OCI-LY3 (cell line): ENCODE measurements around the gene SGK2.

Experiments used
- H2AFZ ChIP-seq: fragments of 200-600, 300-600 bp; shearing (Covaris generic); 2 replicates; pipeline ENCODE4 v1.6.0; 2014; ENCODE audit warnings: antibody characterized with exemption, low read depth, low read length
- H3K27ac ChIP-seq: fragments of 200-600, 300-600 bp; sonication (generic); 2 replicates; pipeline ENCODE4 v1.5.1; 2014; ENCODE audit warnings: mild to moderate bottlenecking, low read length, moderate library complexity, mixed read lengths
- H3K27me3 ChIP-seq: fragments of 200-600, 300-600 bp; sonication (generic); 2 replicates; pipeline ENCODE4 v1.6.1; 2014; ENCODE audit warnings: low read depth, low read length, mixed read lengths
- H3K36me3 ChIP-seq: fragments of 200-600, 300-600 bp; sonication (generic); replicated peaks from 2 replicates; pipeline ENCODE3; 2014; ENCODE audit warnings: low read depth, low read length, mixed read lengths
- H3K4me1 ChIP-seq: fragments of 300-600, 200-600 bp; sonication (generic); 2 replicates; pipeline ENCODE4 v1.6.1; 2014; ENCODE audit warnings: low read length, mixed read lengths
- H3K4me2 ChIP-seq: fragments of 200-600, 300-600 bp; sonication (generic); 2 replicates; pipeline ENCODE4 v1.6.1; 2014; ENCODE audit warnings: low read length, mixed read lengths
- H3K4me3 ChIP-seq: fragments of 300-600, 200-600 bp; sonication (generic); 2 replicates; pipeline ENCODE4 v1.5.1; 2014; ENCODE audit warnings: antibody characterized with exemption, mild to moderate bottlenecking, low read length, moderate library complexity
- H3K79me2 ChIP-seq: fragments of 300-600, 200-600 bp; shearing (Covaris generic); 2 replicates; pipeline ENCODE4 v1.6.1; 2014; ENCODE audit warnings: mild to moderate bottlenecking, low read length, mixed read lengths
- H3K9ac ChIP-seq: fragments of 300-600, 200-600 bp; shearing (Covaris generic); 2 replicates; pipeline ENCODE4 v1.6.0; 2014; ENCODE audit warnings: mild to moderate bottlenecking, low read length, moderate library complexity
- H3K9me3 ChIP-seq: fragments of 200-600, 300-600 bp; shearing (Covaris generic); 2 replicates; pipeline ENCODE4 v1.6.1; 2014; ENCODE audit warnings: low read length, mixed read lengths; ENCODE audit not compliant: insufficient read depth
- H4K20me1 ChIP-seq: fragments of 200-600, 300-600 bp; sonication (generic); 2 replicates; pipeline ENCODE4 v1.6.1; 2016; ENCODE audit warnings: low read length, mixed read lengths; ENCODE audit not compliant: insufficient read depth
- EZH2phosphoT487 ChIP-seq: fragments of 200-600 bp; shearing (Covaris generic); IDR thresholded peaks from 2 replicates; pipeline ENCODE4 v1.6.1; 2018; ENCODE audit warnings: antibody characterized with exemption, mixed run types, low read depth
- TF ChIP-seq, protein P1 (sequence below): fragments of 200-600, 300-600 bp; sonication (generic); IDR thresholded peaks from 2 replicates; pipeline ENCODE4 v1.5.1; 2014; ENCODE audit warnings: antibody characterized with exemption, low read length, low read depth

Gene SGK2

DNA sequence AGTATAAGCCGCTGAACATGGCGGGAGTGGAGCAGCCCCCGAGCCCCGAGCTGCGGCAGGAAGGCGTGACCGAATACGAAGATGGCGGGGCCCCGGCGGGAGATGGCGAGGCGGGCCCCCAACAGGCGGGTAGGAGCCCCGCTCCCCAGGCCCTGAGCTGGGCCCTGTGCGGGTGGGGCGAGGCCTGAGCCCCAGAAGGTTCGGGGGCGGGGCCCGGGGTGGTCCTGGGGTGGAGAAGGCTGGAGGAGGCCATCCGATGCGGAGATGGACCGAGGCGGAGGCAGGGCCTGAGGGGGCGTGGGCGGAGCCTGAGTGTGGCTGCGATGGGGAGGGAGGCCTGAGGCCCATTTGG lies 44.2 kb upstream of the SGK2 start:
- H3K9ac ChIP-seq, result peak overlapping the region; percentile 78
- peaks cover 3% of the 10 kb centered on the region for H3K36me3 ChIP-seq

DNA sequence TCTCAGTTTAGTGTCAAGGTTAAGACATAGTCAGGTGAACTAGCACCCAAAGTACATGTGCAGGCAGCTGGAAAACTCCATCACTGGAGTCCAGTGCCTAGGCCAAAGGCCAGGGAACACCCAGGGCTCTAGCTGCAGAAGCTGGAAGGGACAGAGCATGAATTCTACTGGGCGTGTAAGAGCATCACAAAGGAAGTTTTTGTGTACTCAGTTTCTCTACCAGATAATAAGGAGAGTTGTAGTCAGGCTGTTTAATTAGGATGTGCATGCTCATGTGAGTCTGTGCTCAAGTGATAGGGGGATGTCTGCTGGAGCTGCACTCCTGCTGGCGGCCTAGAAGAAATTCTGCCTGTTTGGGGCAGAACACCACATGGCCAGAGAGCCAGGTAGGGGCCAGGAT lies 43.2 kb upstream of the SGK2 start:
- TF ChIP-seq, protein P1, sequence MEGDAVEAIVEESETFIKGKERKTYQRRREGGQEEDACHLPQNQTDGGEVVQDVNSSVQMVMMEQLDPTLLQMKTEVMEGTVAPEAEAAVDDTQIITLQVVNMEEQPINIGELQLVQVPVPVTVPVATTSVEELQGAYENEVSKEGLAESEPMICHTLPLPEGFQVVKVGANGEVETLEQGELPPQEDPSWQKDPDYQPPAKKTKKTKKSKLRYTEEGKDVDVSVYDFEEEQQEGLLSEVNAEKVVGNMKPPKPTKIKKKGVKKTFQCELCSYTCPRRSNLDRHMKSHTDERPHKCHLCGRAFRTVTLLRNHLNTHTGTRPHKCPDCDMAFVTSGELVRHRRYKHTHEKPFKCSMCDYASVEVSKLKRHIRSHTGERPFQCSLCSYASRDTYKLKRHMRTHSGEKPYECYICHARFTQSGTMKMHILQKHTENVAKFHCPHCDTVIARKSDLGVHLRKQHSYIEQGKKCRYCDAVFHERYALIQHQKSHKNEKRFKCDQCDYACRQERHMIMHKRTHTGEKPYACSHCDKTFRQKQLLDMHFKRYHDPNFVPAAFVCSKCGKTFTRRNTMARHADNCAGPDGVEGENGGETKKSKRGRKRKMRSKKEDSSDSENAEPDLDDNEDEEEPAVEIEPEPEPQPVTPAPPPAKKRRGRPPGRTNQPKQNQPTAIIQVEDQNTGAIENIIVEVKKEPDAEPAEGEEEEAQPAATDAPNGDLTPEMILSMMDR, result no peak
- no peak for TF ChIP-seq EZH2phosphoT487
- Histone ChIP-seq H3K4me3 (peak overlapping the region; percentile 86), H3K27me3 (peaks cover 4% of the 10 kb centered on the region; the same call in 1 of the 2 replicates), H3K36me3 (peaks cover 10% of the 10 kb centered on the region), H3K9ac (no peak overlapping the region), H2AFZ (no peak overlapping the region), H3K27ac (no peak overlapping the region), H3K79me2 (peaks cover 7% of the 10 kb centered on the region), H3K4me1 (0 out of 2 replicates have a peak, but pooled peaks cover 5% of the 10 kb centered on the region), H4K20me1 (no peaks in the 10 kb centered on the region), H3K9me3 (0 out of 2 replicates have a peak, but pooled peaks cover 5% of the 10 kb centered on the region), H3K4me2 (peak overlapping the region; percentile 74)

More for the DNA sequence above, 44.2 kb upstream of the SGK2 start:
- 0 out of 2 replicates have a peak, but pooled peaks cover 5% of the 10 kb centered on the region for H3K4me1 ChIP-seq
- H3K27me3 ChIP-seq, result no peaks in the 10 kb centered on the region
- H3K4me2 ChIP-seq, result peak overlapping the region; percentile 74
- H4K20me1 ChIP-seq, result no peaks in the 10 kb centered on the region
- peak overlapping the region; percentile 43; the same call in 1 of the 2 replicates for H2AFZ ChIP-seq
- H3K9me3 ChIP-seq, result no peaks in the 10 kb centered on the region
- H3K27ac ChIP-seq, result peak overlapping the region; percentile 55
- peaks cover 7% of the 10 kb centered on the region for H3K79me2 ChIP-seq
- peak overlapping the region; percentile 86 for H3K4me3 ChIP-seq
- TF ChIP-seq EZH2phosphoT487, result no peak
- TF ChIP-seq, protein P1, result no peak; the same call in none of the 2 replicates

DNA sequence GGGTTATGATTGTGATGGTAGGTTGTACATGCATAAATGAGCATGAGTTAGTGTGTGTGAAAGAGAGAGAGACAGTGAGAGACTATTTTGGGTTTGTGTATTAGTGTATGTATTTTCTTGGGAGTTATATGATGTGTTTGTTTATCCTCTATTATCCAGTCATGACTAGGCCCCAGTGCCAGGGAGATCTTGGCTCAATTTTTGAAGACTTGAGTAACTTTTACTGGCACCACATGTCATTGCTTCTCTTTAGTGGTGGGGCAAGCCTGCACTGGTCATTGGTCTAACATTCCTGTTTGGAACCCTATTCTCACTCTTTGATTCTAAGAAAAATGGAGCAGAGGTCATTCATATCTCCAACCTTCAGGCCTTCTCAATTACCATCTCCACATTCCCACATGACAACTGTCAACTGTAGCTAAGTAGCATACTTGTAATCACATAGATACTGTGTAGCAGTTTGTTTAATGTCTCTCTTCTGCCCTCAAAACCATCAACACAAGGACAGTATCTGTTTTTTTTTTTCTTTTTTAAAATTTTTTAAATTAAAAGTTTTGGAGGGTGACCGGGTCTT lies 42.5 kb upstream of the SGK2 start:
- Histone ChIP-seq H3K9me3 (0 out of 2 replicates have a peak, but pooled peaks cover 5% of the 10 kb centered on the region), H3K4me1 (0 out of 2 replicates have a peak, but pooled peaks cover 5% of the 10 kb centered on the region), H3K4me3 (no peak overlapping the region), H3K27me3 (peaks cover 4% of the 10 kb centered on the region; the same call in 1 of the 2 replicates), H3K4me2 (no peak overlapping the region), H3K9ac (no peak overlapping the region), H4K20me1 (no peaks in the 10 kb centered on the region), H3K36me3 (peaks cover 10% of the 10 kb centered on the region), H2AFZ (no peak overlapping the region), H3K27ac (no peak overlapping the region), H3K79me2 (peaks cover 7% of the 10 kb centered on the region)
- TF ChIP-seq, protein P1, result no peak
- TF ChIP-seq EZH2phosphoT487, result no peak

DNA sequence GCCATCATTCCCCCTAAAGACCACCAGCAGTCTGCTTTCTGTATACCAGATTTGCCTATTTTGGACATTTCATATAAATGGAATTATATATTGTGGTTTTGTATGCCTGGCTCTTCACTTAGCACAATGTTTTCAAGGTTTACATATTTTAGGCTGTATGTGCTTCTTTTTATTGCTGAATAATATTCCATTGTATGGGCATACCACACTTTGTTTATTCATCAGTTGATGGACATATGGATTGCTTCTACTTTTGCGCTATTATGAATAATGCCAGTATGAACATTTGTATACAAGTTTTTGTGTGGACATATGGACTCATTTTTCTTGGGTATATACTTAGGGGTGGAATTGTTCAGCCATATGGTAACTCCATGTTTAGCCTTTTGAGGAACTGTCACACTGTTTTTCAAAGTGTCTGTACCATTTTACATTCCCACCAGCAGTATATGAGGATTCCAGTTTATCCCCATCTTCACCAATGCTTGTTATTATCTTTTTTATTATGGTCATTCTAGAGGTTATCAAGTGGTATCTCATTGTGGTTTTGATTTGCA lies 38.7 kb upstream of the SGK2 start:
- Histone ChIP-seq H3K27me3 (peaks cover 4% of the 10 kb centered on the region; the same call in 1 of the 2 replicates), H3K4me1 (no peaks in the 10 kb centered on the region), H3K27ac (no peak overlapping the region), H3K9ac (no peak overlapping the region), H3K4me2 (no peak overlapping the region), H3K79me2 (peaks cover 3% of the 10 kb centered on the region), H2AFZ (no peak overlapping the region), H3K9me3 (0 out of 2 replicates have a peak, but pooled peaks cover 5% of the 10 kb centered on the region), H4K20me1 (no peaks in the 10 kb centered on the region), H3K36me3 (peaks cover 10% of the 10 kb centered on the region), H3K4me3 (no peak overlapping the region)
- TF ChIP-seq, protein P1, result no peak
- TF ChIP-seq EZH2phosphoT487, result no peak
